Stimulated activated CD4-positive, alpha-beta T cell treated with anti-CD3 and anti-CD28 coated beads, Interleukin-2, amount 100 ng/mL, for 24 hours (primary cell): ENCODE results near the gene NKIRAS2.

Experiments
- DNase-seq, 2 donors: peaks; one replicate each; pipeline ENCODE4 v3.0.0-alpha.2; 2020

Gene NKIRAS2

GRCh38 chr17:42027961-42028790, 8.3 kb downstream of the NKIRAS2 start:
- no peak for DNase-seq

- DNase-seq: no peak
Measured at GRCh38 chr17:42028791-42029127, 8.9 kb downstream of the NKIRAS2 start.

DNA sequence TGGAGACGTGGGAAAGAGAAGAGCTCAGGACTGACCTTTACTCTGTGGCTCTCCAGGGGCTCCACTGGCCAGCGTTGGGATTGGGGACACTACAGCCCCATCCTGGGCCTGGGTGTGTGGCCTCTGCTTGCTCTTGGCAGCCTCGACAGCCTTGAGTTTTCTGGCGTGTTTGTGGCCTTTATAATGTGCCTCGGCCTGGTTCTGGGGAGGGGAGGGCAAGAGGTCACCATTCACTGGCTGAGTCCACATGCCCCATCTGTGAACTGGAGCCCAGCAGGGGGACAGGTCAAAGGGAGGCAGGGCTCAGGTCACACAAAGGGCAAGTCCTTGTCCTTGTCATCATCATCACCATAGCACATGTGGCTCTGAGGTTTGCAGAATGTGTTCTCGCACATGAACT, 11.7 kb downstream of the NKIRAS2 start:
- no peak for DNase-seq

GRCh38 chr17:42034059-42034458, 14.2 kb downstream of the NKIRAS2 start:
- DNase-seq: no peak

DNA sequence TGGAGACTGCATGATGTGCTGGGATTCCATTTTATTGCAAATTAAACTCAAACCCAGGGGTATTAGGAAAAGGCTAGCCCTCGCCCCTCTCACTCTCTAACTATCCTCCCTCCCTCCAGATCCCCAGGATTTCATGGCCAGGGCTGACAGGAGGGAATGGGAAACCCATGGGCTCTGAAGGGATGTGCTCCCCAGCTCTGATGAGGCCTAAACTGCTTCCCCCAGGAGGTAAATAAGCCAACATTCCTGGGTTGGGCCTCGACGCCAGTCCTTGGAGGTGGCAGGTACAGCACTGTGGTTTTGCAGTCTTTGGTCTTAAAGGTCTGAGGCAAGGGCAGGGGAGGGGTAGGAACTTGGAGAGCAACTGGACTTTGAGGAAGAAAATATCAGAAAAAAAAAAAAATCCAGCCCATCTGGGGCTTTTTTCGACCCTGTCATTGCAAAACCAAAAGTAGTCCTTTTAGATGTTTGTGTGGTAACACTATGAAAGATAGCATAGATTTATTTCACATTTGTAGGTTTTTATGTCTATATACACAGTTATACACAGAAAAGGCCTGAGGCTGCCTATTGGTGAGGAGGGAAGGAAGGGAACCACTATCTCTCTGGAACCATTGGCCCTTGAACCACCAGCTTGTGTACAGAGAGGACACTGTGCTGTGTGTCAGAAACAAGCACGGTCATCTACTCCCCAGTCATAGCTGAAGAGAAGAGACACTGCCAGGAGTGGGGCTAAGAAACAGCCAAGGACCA, 18.5 kb downstream of the NKIRAS2 start:
- DNase-seq: no peak

DNA sequence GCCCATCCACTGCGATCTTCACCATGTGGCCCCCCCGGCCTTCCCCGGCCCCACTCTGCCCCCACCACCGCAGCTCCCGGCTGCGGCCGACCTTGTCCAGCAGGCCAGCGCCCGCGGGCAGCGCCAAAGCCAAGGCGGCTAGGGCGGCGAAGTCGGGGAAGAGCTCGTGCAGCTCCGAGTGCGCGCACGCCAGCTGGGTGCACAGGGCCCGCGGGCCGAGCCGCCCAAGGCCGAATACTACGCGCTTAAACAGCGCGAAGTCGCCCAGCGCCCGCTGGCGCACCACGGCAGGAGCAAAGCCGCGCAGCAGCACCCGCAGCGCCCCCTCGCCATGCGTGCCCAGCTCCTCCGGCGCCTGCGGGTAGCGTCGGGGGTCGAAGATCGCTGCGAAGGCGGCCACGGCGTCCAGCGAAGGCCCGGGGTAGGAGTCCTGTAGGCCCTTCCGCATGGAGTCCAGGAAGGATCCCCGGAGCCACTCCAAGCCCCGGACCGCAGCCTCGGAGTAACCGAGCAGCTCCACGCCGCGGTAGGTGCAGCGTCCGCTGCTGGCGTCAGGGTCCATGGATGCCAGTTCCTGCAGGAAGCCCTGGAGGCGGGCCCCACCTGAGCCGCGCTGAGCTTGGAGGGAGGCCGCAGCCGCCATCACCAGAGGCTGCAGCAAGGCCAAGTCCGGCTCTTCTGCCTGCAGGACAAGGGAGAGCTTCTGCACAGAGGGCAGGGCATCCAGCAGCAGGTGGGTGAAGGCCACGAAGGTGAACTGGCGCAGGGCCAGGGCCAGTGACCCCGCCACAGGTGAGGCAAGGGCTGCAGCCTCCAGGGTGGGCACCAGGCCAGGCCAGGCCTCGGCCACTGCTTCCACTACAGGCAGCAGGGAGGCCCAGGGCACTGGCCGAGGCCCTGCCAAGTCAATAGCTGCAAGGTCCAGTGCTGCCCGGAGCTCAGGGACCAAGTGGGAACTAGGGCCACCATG, 20.2 kb downstream of the NKIRAS2 start:
- DNase-seq: no peak

- DNase-seq: no peak
Measured at GRCh38 chr17:42040818-42041217, 20.9 kb downstream of the NKIRAS2 start.

GRCh38 chr17:42041619-42042018, 21.7 kb downstream of the NKIRAS2 start:
- DNase-seq: no peak

- DNase-seq: no peak
Measured at GRCh38 chr17:42042598-42043319, 22.9 kb downstream of the NKIRAS2 start.

- DNase-seq: no peak
Measured at GRCh38 chr17:42045719-42046118, 25.8 kb downstream of the NKIRAS2 start.

GRCh38 chr17:42047343-42047742, 27.5 kb downstream of the NKIRAS2 start:
- no peak for DNase-seq

DNA sequence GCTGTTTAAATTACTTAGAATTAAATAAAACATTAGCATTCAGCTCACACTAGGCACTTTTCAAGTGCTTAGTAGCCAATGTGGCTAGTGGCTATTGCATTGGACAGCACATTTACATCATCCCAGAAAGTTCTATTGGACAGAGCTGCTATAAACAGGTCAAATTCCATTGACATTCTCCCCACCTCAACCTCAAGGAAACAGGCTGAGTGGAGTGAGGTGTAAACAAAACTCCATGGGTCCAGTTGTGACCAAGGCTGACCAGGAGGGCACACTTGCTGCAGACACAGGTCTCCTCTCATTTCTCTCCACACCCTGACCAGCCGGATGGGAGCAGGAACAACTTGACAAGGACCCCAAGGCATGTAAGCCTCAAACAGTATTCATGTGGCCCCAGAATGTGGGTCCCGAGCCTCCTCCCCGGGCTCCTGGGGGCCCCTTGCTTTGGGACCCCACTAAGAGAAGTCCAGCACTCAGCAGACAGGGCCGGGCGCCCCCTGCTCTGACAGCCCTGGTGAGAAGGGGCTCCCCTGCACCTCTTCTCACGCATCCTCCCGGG, 30.0 kb downstream of the NKIRAS2 start:
- DNase-seq: no peak

DNA sequence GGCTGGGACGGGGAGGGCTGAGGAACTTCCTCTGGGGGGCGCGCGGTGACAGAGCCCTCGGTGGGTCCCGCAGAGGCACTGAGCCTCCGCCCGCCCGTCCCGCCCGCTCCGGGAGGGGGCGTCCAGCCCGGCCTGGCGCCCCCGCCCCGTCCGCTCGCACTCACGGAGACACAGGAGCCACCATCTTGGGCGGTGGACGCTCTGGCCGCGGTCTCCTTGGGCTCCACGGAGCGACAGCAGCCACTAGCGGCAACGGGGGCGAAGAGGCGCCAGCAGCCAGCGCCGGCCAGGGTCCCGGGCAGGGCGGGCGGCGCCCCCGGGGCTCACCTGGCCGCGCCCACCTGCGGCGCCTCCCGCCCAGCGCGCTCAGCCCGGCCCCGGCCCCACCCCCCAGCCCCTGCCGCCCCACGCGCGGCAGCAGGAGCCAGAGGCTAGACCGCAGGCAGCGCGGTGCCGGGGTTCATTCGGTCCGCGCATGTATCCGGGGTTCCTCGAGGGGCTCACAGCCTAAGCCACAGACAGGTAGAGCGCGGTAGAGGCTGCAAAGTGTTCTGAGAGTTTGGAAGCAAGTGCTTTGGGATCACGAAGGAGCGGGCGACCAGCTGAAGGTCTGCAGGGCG, 30.6 kb downstream of the NKIRAS2 start, which contains the start of gene C17orf113:
TSS of gene C17orf113 (minus strand) at position 209 of the 620 bp plus-strand sequence. CDS start 7,225 bp downstream, outside the sequence.
- DNase-seq: peak; percentile 43 to 53

- no peak for DNase-seq
Measured at GRCh38 chr17:42051013-42051400, 31.1 kb downstream of the NKIRAS2 start.

- DNase-seq: no peak
Measured at GRCh38 chr17:42051645-42052044, 31.8 kb downstream of the NKIRAS2 start.

DNA sequence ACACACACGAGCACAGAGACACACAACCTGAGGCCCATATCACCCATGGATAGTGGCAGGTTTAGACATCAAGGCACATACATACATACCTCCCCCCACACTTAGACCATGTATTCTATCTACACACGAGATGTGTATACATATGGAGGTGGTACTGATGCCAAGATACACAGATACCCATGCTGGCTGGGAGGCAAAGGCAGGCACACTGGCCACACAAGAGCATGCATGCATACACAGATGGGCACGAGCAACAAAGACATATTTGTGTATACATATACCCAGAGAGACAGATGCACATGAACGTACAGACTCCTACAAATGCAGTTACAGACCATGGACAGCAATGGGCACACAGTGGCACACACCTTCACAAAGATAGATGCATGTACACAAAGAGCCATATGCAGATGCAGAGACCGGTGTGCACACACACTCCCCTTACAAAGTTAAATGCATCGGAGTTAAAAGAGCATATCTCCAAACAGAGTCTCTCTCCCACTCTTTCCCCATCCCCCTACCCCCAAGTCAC, 32.5 kb downstream of the NKIRAS2 start:
- no peak for DNase-seq

DNA sequence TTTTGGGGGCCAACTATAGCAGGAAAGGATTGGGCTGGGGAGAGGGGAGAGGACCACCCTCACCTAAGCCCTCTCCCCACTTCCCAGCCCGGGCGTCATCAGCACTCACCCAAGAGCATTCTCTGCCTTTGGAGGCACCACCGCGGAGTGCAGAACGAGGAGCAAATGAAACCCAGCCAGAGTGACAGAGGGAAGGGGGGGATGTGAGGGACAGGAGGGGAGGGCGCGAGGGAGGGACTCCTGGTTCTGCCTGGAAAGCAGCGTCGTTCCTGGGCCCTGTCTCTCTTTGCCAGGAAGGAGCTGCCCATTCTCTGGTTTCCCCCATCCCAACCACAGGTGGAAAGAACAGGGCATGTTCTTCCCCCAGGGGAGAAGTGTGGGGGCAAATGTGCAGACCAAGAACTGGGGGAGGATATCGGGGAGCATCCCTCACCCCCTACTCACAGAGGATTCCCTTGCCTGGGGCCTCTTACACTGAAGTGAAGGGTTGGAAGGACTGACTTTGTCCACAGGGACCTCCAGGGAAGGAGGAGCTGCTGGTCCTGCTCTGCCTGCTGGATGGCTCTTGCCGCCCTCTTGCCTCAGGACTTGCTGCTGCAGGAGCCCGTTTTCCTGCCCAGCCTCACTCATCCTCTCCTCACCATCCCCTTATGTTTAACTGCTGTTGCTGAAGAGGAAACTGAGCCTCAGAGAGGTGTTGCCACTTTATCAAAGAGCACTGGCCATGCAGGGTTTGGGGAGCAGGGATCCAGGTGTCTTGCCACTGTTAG, 34.0 kb downstream of the NKIRAS2 start:
- no peak for DNase-seq

DNA sequence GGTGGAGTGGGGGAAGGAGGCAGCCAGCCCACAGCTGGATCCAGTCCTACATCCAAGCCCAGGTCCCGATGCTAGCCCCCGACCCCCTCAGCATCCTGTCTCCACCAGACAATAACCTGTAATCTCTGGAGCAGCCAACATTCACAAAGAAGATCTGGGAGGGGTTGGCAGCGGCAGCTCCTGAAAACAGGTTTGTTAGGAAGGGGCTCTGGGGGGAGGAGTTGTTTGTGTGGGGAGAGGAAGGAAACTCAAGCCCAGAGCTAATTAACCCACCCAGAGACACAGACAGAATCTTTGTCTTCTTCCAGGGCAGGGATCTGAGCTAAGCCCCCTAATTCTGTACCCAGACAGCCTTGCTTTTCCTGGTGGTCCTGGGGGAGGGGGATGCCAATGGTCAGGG, 35.1 kb downstream of the NKIRAS2 start:
- DNase-seq: no peak

- no peak for DNase-seq
Measured at GRCh38 chr17:42055496-42055895, 35.6 kb downstream of the NKIRAS2 start.

- no peak for DNase-seq
Measured at GRCh38 chr17:42056635-42057034, 36.7 kb downstream of the NKIRAS2 start.
